ENCODE measurements around the gene KRT74. TPM values are rescaled to one million over a fixed set of nuclear protein-coding genes. Genes with fewer than 3 reads are reported as not detected.

The KRT74 gene
- total and polyA plus RNA-seq, 4 donors = not detected

DNA sequence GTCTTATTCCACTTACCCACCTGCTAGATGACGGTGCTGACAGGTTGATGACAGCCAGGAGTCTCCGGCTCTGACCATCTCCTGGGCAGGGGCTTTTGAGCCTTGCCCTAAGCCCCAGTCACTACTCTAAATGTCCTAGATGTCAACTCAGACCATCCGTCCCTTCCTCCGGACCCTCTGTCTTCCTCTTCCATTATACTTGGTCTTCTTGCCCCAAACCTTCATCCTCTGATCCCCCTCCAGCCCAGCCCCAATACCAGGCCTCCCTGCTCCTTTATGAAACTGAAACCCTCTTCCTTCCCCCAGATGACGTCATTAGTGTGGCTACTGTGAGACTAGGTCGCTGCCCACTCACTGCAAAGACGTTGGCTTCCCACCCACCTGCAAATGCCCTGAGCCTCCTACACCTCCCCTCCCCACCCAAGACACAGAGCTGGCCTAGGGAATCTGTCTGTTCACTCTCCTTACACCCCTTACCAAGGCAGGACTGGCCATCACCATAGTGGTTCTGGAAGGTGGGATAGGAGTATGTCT is 30.8 kb downstream of the KRT74 start:
- WGBS = 74% methylated on average over 7 of the region's 7 CpGs
- H3K9me3 ChIP-seq (ENCODE audit: control insufficient read depth in 4 of 4, low read length in 3 of 4) = no peaks in the 10 kb centered on the region
- no peak overlapping the region for H3K4me3 ChIP-seq (ENCODE audit: low read depth in 1 of 3, low read length in 3 of 3)
- no peaks in the 10 kb centered on the region for H3K27me3 ChIP-seq (ENCODE audit: control insufficient read depth in 4 of 4, insufficient read depth in 4 of 4, low read length in 3 of 4)
- TF ChIP-seq RAD21 (IDR thresholded peaks at IDR 0.05) (no peak), YY1 (IDR thresholded peaks at IDR 0.05) (no peak), JUND (IDR thresholded peaks at IDR 0.05) (no peak), GABPA (IDR thresholded peaks at IDR 0.05 in 1 of 2, conservative IDR thresholded peaks at IDR 0.05 in 1 of 2) (no peak), FOXA1 (IDR thresholded peaks at IDR 0.05) (no peak), EGR1 (IDR thresholded peaks at IDR 0.05; ENCODE audit: low read depth in 2 of 2) (no peak), TAF1 (conservative IDR thresholded peaks at IDR 0.05) (no peak)
- TF ChIP-seq, protein P1, sequence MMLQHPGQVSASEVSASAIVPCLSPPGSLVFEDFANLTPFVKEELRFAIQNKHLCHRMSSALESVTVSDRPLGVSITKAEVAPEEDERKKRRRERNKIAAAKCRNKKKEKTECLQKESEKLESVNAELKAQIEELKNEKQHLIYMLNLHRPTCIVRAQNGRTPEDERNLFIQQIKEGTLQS (IDR thresholded peaks at IDR 0.05) = no peak
- TF ChIP-seq, protein P2, sequence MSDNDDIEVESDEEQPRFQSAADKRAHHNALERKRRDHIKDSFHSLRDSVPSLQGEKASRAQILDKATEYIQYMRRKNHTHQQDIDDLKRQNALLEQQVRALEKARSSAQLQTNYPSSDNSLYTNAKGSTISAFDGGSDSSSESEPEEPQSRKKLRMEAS (IDR thresholded peaks at IDR 0.05) = no peak
- H3K27ac ChIP-seq (ENCODE audit: low read depth in 1 of 2, low read length in 2 of 2) = no peak overlapping the region
- DNase-seq (ENCODE audit: low spot score) = no peak
- H3K4me1 ChIP-seq (ENCODE audit: control insufficient read depth in 4 of 4, insufficient read depth in 4 of 4, low read length in 3 of 4) = no peaks in the 10 kb centered on the region
- H3K9ac ChIP-seq (ENCODE audit: low read depth in 1 of 2, low read length in 2 of 2) = no peak overlapping the region
- H3K36me3 ChIP-seq (ENCODE audit: control insufficient read depth in 4 of 4, insufficient read depth in 3 of 4, low read depth in 1 of 4, low read length in 3 of 4) = no peaks in the 10 kb centered on the region

DNA sequence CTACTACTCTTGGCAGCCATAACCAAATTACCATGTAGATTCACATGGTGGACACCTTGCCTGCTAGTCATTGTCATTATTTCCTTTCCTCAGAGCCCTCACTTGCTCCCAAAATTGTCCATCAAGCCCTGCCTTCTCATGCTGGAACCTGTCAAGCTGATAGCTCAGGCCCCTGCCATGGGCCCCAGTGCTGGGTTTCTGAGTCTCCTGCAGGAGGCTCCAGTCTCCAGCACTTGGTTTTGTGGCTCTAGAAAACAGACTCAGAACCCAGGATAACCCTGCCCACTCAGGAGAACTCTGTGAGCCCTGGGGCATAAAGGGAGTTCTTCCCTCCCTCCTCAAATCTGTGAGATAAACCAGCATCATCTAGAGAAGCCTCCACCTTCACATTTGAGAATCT is 31.5 kb downstream of the KRT74 start:
- DNase-seq (ENCODE audit: low spot score) = no peak
- Histone ChIP-seq H3K9me3 (ENCODE audit: control insufficient read depth in 4 of 4, low read length in 3 of 4) (no peaks in the 10 kb centered on the region), H3K4me3 (ENCODE audit: low read depth in 1 of 3, low read length in 3 of 3) (no peak overlapping the region), H3K27ac (ENCODE audit: low read depth in 1 of 2, low read length in 2 of 2) (no peak overlapping the region), H3K4me1 (ENCODE audit: control insufficient read depth in 4 of 4, insufficient read depth in 4 of 4, low read length in 3 of 4) (no peaks in the 10 kb centered on the region), H3K27me3 (ENCODE audit: control insufficient read depth in 4 of 4, insufficient read depth in 4 of 4, low read length in 3 of 4) (no peaks in the 10 kb centered on the region), H3K36me3 (ENCODE audit: control insufficient read depth in 4 of 4, insufficient read depth in 3 of 4, low read depth in 1 of 4, low read length in 3 of 4) (no peaks in the 10 kb centered on the region), H3K9ac (ENCODE audit: low read depth in 1 of 2, low read length in 2 of 2) (no peak overlapping the region)
- TF ChIP-seq FOXA2 (IDR thresholded peaks at IDR 0.05) (no peak), EGR1 (IDR thresholded peaks at IDR 0.05; ENCODE audit: low read depth in 2 of 2) (no peak), TAF1 (conservative IDR thresholded peaks at IDR 0.05) (no peak), YY1 (IDR thresholded peaks at IDR 0.05) (no peak), JUND (IDR thresholded peaks at IDR 0.05) (no peak), HNF4A (conservative IDR thresholded peaks at IDR 0.05) (no peak), RAD21 (IDR thresholded peaks at IDR 0.05) (no peak), GABPA (IDR thresholded peaks at IDR 0.05 in 1 of 2, conservative IDR thresholded peaks at IDR 0.05 in 1 of 2) (no peak), SP1 (IDR thresholded peaks at IDR 0.05) (no peak), RXRA (IDR thresholded peaks at IDR 0.05) (no peak), HNF4G (IDR thresholded peaks at IDR 0.05) (no peak), NR2F2 (IDR thresholded peaks at IDR 0.05) (no peak), FOXA1 (IDR thresholded peaks at IDR 0.05) (no peak)
- TF ChIP-seq, protein P1 (IDR thresholded peaks at IDR 0.05) = no peak
- TF ChIP-seq, protein P3, sequence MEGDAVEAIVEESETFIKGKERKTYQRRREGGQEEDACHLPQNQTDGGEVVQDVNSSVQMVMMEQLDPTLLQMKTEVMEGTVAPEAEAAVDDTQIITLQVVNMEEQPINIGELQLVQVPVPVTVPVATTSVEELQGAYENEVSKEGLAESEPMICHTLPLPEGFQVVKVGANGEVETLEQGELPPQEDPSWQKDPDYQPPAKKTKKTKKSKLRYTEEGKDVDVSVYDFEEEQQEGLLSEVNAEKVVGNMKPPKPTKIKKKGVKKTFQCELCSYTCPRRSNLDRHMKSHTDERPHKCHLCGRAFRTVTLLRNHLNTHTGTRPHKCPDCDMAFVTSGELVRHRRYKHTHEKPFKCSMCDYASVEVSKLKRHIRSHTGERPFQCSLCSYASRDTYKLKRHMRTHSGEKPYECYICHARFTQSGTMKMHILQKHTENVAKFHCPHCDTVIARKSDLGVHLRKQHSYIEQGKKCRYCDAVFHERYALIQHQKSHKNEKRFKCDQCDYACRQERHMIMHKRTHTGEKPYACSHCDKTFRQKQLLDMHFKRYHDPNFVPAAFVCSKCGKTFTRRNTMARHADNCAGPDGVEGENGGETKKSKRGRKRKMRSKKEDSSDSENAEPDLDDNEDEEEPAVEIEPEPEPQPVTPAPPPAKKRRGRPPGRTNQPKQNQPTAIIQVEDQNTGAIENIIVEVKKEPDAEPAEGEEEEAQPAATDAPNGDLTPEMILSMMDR (IDR thresholded peaks at IDR 0.05; ENCODE audit: low read depth, low read length, missing input control) = no peak
- TF ChIP-seq, protein P4, sequence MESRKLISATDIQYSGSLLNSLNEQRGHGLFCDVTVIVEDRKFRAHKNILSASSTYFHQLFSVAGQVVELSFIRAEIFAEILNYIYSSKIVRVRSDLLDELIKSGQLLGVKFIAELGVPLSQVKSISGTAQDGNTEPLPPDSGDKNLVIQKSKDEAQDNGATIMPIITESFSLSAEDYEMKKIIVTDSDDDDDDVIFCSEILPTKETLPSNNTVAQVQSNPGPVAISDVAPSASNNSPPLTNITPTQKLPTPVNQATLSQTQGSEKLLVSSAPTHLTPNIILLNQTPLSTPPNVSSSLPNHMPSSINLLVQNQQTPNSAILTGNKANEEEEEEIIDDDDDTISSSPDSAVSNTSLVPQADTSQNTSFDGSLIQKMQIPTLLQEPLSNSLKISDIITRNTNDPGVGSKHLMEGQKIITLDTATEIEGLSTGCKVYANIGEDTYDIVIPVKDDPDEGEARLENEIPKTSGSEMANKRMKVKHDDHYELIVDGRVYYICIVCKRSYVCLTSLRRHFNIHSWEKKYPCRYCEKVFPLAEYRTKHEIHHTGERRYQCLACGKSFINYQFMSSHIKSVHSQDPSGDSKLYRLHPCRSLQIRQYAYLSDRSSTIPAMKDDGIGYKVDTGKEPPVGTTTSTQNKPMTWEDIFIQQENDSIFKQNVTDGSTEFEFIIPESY (IDR thresholded peaks at IDR 0.05) = no peak
- TF ChIP-seq, protein P5, sequence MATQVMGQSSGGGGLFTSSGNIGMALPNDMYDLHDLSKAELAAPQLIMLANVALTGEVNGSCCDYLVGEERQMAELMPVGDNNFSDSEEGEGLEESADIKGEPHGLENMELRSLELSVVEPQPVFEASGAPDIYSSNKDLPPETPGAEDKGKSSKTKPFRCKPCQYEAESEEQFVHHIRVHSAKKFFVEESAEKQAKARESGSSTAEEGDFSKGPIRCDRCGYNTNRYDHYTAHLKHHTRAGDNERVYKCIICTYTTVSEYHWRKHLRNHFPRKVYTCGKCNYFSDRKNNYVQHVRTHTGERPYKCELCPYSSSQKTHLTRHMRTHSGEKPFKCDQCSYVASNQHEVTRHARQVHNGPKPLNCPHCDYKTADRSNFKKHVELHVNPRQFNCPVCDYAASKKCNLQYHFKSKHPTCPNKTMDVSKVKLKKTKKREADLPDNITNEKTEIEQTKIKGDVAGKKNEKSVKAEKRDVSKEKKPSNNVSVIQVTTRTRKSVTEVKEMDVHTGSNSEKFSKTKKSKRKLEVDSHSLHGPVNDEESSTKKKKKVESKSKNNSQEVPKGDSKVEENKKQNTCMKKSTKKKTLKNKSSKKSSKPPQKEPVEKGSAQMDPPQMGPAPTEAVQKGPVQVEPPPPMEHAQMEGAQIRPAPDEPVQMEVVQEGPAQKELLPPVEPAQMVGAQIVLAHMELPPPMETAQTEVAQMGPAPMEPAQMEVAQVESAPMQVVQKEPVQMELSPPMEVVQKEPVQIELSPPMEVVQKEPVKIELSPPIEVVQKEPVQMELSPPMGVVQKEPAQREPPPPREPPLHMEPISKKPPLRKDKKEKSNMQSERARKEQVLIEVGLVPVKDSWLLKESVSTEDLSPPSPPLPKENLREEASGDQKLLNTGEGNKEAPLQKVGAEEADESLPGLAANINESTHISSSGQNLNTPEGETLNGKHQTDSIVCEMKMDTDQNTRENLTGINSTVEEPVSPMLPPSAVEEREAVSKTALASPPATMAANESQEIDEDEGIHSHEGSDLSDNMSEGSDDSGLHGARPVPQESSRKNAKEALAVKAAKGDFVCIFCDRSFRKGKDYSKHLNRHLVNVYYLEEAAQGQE (IDR thresholded peaks at IDR 0.05) = no peak
- TF ChIP-seq, protein P2 (IDR thresholded peaks at IDR 0.05) = no peak

Data from liver (tissue), 9 donors.